Stimulated activated CD4-positive, alpha-beta T cell treated with anti-CD3 and anti-CD28 coated beads, Interleukin-12 subunit alpha, Interleukin-12 subunit beta, amount 100 ng/mL, for 4 hours (primary cell): ENCODE measurements around the gene SLC6A5.

Experiments used
- DNase-seq: peaks from one replicate; pipeline ENCODE4 v3.0.0-alpha.2; 2020

Gene SLC6A5

DNA sequence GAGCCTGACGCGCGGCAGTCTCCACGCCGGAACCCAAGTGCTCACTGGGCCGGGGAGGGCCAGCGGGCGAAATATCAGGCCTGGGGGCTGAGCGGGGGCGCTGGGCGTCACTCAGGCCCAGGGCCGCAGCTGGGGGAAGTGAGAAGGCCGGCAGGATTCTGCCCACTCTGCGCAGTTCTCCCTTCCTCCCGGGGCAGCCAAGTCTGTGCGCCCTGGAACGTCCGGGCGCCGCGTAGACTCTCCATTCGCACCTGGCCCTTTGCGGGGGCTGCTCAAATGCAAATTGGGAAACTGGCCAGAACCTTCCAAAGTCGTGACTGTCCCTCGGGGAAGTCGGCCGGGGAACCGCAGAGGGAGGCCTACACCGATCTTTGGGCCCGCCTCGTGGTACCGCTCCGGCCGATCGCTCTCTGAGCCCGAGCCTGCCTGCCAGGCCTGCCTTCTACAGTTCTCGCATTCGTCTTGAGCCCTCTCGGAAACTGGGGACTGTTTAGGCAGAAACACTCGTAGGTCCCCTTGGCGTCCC lies 2.2 kb upstream of the SLC6A5 start:
- no peak for DNase-seq

DNA sequence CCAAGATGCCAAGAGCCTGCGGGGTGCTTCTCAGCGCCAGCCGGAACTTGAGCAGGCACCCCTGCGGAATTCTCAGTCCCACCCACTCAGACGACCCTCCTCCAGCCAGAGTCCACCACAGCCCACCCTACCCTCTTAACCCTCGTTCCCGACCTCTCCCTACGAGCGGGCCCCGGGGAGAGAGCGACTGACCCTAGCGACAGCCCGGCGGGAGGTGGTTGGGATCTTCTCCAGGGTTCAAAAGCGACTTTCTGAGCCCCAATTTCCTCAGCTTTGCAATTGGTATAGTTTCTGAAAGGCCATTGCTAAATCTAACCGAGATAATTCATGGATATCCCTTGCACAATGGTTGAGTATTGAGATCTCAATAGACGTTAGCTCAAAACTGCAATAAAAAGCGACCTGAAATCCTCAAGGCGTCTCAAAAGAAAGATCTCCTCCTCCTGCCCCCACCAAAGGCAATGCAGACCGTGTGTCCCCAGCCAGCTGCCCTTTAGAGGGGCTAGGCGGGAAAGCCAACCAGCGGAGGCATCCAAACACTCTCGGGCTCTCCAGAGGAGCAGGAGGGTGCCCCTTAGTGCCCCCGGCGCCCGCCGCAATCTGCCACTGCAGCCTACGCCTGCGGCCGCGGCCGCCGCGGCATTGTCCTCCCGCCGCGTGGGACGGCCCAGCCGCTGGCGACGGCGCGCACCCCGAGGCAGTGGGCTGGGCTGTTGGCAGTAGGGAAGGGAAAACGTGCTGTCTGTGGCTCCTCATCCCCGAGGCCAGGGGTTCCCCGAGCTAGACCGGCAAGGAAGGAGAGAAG lies 1.5 kb upstream of the SLC6A5 start:
- DNase-seq, result no peak

- no peak for DNase-seq
Measured at GRCh38 chr11:20598492-20598891, 916 bp upstream of the SLC6A5 start.

GRCh38 chr11:20600020-20600346 lies 575 bp downstream of the SLC6A5 start:
- DNase-seq, result no peak

GRCh38 chr11:20600551-20600950 lies 1.1 kb downstream of the SLC6A5 start:
- no peak for DNase-seq

DNA sequence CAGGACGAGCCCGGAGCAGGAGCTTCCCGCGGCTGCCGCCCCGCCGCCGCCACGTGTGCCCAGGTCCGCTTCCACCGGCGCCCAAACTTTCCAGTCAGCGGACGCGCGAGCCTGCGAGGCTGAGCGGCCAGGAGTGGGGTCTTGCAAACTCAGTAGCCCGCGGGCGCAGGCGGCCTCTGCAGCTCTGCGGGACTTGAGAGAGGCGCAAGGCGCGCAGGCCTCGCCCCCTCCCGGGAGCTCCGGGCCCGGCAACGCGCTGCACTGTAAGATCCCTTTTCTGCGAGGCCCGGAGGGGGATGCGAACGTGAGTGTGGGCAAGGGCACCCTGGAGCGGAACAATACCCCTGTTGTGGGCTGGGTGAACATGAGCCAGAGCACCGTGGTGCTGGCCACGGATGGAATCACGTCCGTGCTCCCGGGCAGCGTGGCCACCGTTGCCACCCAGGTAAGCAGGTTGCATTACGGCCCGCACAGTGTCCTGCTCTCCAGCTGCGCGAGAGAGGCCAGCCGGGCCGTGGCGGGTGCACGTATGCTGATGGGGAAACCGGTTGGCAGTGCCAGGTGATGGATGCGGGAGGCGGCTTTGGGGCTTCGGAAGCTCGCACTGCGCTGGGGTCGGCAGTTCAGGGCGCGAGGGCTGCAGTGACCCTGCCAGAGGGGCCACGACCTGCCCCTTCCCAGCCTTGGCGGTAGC lies 2.0 kb downstream of the SLC6A5 start:
- DNase-seq, result no peak

- no peak for DNase-seq
Measured at GRCh38 chr11:20604295-20604803, 4.9 kb downstream of the SLC6A5 start.

DNA sequence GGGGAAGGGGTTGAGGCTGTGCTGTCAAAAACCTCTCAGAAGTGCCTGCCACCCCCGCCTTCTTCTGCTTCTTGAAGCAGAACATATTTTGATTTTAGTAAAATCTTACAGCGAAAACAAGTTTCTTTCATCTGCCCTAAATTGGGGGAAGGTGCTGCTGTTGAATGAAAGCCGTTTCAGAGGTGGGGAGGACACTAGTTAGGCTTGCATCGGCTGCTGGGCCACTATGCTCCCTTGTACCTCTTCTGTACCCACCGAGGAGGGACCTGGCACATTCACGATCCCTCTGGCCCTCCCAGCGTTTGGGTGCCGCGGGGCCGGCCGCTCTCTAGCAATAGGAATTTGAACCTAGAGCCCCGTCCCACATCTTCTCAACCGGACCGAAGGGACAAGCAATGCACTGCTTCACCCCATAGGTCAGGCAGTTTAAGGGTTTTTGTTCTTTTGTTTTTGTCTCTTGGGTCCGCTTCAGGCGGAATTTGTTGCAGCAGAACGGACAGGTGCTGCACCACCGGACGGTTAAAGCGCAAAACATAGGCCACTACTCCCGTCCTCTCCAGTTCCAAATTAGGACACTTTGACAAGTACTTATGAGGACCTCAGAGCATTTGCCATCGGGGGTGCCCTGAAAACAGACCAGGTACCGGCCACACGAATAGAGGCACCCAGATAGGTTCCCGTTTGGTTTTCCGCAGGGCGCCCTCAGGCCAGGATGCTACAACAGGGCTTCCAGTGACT lies 5.6 kb downstream of the SLC6A5 start:
- DNase-seq, result no peak

DNA sequence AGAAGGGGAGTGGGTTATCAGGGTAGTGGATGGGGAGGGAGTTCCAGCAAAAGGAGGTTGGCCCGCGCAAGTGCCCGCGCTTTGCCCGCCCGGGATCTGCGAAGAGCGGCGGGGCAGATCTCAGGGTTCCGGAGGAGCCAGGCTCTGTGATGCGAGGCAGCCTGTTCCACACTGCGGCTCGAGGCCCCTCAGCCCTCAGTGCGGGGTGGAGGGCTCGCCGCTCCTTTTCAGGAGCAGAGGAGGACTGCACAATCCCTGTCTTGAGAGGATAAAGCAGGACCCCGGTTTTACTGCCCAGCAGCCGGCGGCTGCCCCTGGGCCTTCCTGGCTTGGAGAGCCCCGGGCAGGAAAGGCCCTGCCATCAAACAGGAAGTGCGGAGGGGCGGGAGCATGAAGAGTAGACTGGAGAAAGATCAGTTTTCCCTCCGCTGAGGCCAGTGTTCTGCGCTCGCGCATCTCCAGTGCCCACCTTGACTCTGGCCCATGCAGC lies 6.2 kb downstream of the SLC6A5 start:
- no peak for DNase-seq

DNA sequence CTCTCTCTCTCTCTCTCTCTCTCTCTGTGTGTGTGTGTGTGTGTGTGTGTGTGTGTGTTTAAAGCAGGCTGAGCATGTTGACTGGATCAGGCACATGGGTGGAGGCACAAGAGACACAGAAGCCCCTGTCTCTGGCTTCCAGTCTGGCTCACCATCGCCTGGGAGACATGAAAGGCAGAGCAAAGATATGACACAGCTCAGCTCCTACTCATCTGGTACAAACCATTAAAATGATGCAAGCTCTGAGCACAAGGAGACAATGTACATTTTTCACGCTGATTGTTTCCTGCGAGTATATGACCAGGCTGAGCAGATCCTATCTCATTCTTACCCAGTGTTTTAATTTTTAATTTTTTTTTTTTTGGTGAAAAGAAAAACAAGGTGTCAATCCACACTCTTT lies 9.5 kb downstream of the SLC6A5 start:
- DNase-seq, result no peak

GRCh38 chr11:20609727-20610707 lies 10.6 kb downstream of the SLC6A5 start:
- peak; percentile 52 for DNase-seq

- DNase-seq, result no peak
Measured at GRCh38 chr11:20610825-20611224, 11.4 kb downstream of the SLC6A5 start.

- no peak for DNase-seq
Measured at GRCh38 chr11:20611445-20611844, 12.0 kb downstream of the SLC6A5 start.

DNA sequence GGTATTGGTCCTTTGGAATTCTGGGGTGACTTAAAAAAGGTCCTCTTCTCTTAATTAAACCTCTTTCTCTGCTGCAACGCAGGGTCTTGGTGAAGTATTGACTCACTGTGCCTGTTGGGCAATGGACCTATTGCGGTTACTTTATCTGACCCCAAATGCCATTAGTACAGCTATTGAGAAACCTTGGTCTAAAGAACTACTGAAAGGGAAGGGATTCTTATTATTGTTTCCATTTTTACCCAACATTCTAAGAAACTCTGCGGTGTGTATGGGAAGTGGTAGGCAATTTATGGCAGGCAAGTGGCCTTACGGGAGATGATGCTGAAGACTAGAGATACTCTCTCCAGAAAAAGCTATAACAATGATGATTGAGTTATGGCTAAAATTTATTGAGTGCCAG lies 12.5 kb downstream of the SLC6A5 start:
- DNase-seq, result no peak

- DNase-seq, result no peak
Measured at GRCh38 chr11:20612416-20612815, 13.0 kb downstream of the SLC6A5 start.

GRCh38 chr11:20616920-20617319 lies 17.5 kb downstream of the SLC6A5 start:
- no peak for DNase-seq

- no peak for DNase-seq
Measured at GRCh38 chr11:20617346-20618005, 18.1 kb downstream of the SLC6A5 start.

DNA sequence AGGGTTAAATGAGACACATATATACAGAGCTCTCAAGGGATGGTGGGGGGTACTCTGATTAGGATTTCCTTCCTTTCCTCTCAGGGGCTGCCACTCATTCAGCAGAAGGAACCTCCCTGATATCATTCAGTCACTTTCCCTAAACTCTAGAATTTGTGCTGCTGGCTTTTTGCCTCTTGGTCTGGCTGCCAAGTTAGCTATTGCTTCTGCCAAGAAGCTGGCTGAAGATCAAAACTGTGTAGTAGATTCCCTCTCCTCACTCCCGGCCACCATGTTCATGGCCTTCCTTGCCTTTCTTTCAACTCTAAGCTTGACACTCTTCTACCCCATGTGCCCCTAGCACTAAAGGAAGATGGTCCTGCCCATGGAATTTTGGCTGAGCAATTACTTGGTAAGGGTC lies 18.7 kb downstream of the SLC6A5 start:
- DNase-seq, result no peak

GRCh38 chr11:20620988-20621387 lies 21.6 kb downstream of the SLC6A5 start:
- no peak for DNase-seq

DNA sequence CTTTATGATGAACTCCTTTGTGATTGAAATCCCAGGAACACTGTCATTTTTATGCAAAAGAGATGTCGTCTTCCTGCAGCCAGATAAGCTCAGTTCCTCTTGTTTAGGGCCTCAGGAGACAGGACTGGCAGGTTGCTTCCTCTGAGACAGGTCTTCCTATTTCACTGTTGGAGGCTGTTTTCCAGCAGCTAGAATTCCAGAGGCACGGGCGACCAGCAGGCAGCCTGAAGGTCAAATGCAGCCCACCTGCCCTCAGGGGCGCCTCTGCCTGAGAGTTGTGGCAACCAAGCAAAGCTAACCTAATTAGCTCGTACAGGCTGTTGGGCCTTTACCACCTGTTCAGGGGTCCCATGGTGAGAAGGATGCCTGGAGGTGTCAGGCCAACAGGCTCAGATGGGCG lies 22.3 kb downstream of the SLC6A5 start:
- DNase-seq, result no peak

DNA sequence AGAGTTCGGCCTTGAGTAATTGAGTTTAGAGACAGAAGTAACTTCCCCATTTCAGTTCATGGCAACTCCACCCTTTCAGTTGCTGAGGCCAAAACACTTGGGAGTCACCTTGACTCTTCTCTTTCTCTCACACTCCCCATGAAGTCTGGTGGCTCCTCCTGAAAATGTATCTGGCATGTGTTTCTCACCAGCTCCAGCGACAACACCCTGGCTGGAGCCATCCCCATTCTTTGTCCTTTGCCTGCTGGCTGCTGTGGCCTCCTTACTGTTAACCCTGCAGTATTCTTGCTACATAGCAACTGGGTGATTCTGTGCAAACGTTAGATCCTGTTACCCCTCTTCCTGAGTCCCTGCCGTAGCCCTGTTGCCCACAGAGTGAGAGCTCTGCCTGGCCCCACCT lies 23.8 kb downstream of the SLC6A5 start:
- DNase-seq, result no peak

DNA sequence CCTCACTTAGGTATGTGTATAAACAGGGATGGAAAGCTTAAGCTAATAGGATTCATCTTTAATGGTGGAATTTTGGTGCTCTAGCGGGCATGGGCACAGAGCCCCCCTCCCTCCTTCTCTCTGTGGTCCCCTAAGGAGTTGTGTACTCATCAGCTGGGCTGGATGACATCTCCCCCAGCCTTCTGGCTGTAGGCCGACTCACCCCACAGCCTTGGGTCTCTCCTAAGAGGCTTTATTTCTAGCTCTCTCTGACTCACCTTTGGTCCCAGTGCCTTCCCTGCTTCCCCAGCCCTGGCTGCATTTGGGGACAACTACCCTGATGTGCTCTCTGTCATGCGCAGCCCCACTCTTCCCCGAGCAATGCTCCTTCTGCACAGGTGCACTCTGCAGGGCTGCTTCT lies 26.9 kb downstream of the SLC6A5 start:
- no peak for DNase-seq
